HepG2 (cell line): ENCODE measurements around the gene NAT9. TPM values are rescaled to one million over a fixed set of nuclear protein-coding genes. Genes with fewer than 3 reads are reported as not detected.

Source experiments
- ATAC-seq: fragments of 200-7000 bp; cut with Tn5 transposase; 3 replicates; pipeline ENCODE4 v1.9.1; 2020; ENCODE audit warnings: mild to moderate bottlenecking, moderate library complexity
- BruUV-seq: library from RNA; stranded (reverse); fragments of 400-500 nt; replicated peaks from 2 replicates; lab custom pipeline; 2021; lab: Mats Ljungman, UMichigan
- CTCF ChIA-PET: fragments of 300-600 bp; formaldehyde crosslinking; extraction: SDS; loops from one replicate; lab custom pipeline; 2021; ENCODE audit warnings: low total read pairs, inconsistent platforms, low intra/inter-chr PET ratio; lab: Yijun Ruan, JAX
- POLR2A ChIA-PET: fragments of 350-600 bp; sonication (Branson Sonifier 250); formaldehyde crosslinking; loops from one replicate; lab custom pipeline; 2020; ENCODE audit warnings: antibody characterized with exemption, inconsistent platforms; lab: Yijun Ruan, JAX
- DNase-seq: peaks from one replicate; pipeline ENCODE4 v3.0.0-alpha.2; 2015; ENCODE audit warnings: low spot score
- FAIRE-seq: peaks from 3 replicates; lab custom pipeline; 2011; peaks lifted over from hg19 to GRCh38; lab: Jason Lieb, UNC
- H2AFZ ChIP-seq: one replicate; pipeline ENCODE4 v1.6.1; 2011; ENCODE audit warnings: low read length, inconsistent platforms
- H3K27ac ChIP-seq: fragments of 300-600 bp; 3 replicates; pipeline ENCODE4 v1.8.0; 2011; ENCODE audit warnings: mixed run types, mild to moderate bottlenecking, mixed read lengths, low read length, inconsistent platforms; ENCODE audit not compliant: insufficient read depth; ENCODE audit errors: extremely low read length
- H3K27me3 ChIP-seq, 2 experiments: fragments of 200-600 bp in 1 of 2; 2 replicates in 1 of 2; 3 replicates in 1 of 2; pipeline versions ENCODE4 v1.6.0 to v1.8.0; 2011; ENCODE audit warnings: low read length in 2 of 2, mild to moderate bottlenecking in 2 of 2, moderate library complexity in 2 of 2, inconsistent platforms in 1 of 2; ENCODE audit not compliant: insufficient read depth in 2 of 2, control insufficient read depth in 1 of 2
- H3K36me3 ChIP-seq, 2 experiments: fragments of 200-600 bp in 1 of 2; replicated peaks in 1 of 2; 2 replicates in 1 of 2; 3 replicates in 1 of 2; pipeline versions ENCODE4 v1.5.1 to v1.8.0; 2011; ENCODE audit warnings: low read length in 2 of 2, inconsistent platforms in 1 of 2; ENCODE audit not compliant: insufficient read depth in 2 of 2, control insufficient read depth in 1 of 2
- H3K4me1 ChIP-seq: 2 replicates; pipeline ENCODE4 v1.5.1; 2012; ENCODE audit warnings: low read length, inconsistent platforms; ENCODE audit not compliant: insufficient read depth
- H3K4me2 ChIP-seq: 2 replicates; pipeline ENCODE4 v1.6.0; 2011; ENCODE audit warnings: low read depth, low read length, inconsistent platforms
- H3K4me3 ChIP-seq, 3 experiments: fragments of 200-600 bp in 1 of 3; sonication (generic), shearing (Covaris generic) in 1 of 3; replicated peaks in 1 of 3; 2 replicates each; pipeline ENCODE4 v1.5.1; 2011 to 2016; ENCODE audit warnings: low read length in 3 of 3, inconsistent platforms in 2 of 3, low read depth in 2 of 3, mild to moderate bottlenecking in 2 of 3, control low read depth in 1 of 3, mixed read lengths in 1 of 3; ENCODE audit not compliant: insufficient read depth in 1 of 3
- H3K79me2 ChIP-seq: one replicate; pipeline ENCODE4 v1.6.1; 2011; ENCODE audit warnings: low read length, inconsistent platforms; ENCODE audit not compliant: insufficient read depth
- H3K9ac ChIP-seq: 2 replicates; pipeline ENCODE4 v1.6.0; 2011; ENCODE audit warnings: mild to moderate bottlenecking, low read depth, low read length, inconsistent platforms; ENCODE audit not compliant: insufficient read depth
- H3K9me3 ChIP-seq: 2 replicates; pipeline ENCODE4 v1.5.1; 2012; ENCODE audit warnings: mild to moderate bottlenecking, low read length
- H4K20me1 ChIP-seq: 2 replicates; pipeline ENCODE4 v1.6.0; 2011; ENCODE audit warnings: inconsistent platforms, mild to moderate bottlenecking, low read length, moderate library complexity; ENCODE audit not compliant: insufficient read depth
- CCDC6 ChIP-seq: sonication (generic); formaldehyde crosslinking; IDR thresholded peaks from 2 replicates; pipeline ENCODE4 v1.8.1; 2022; ENCODE audit warnings: mild to moderate bottlenecking, missing genetic modification reagents, moderate library complexity
- ERF ChIP-seq: IDR thresholded peaks from 2 replicates; pipeline ENCODE4 v1.6.1; 2018; ENCODE audit warnings: missing biosample characterization, missing genetic modification reagents
- HDAC2 ChIP-seq: sonication (generic); formaldehyde crosslinking; IDR thresholded peaks from 2 replicates; pipeline ENCODE4 v1.4.0; 2020; ENCODE audit warnings: missing genetic modification reagents
- SETDB1 ChIP-seq: sonication (generic); formaldehyde crosslinking; IDR thresholded peaks from 2 replicates; pipeline ENCODE4 v1.5.1; 2020; ENCODE audit warnings: missing genetic modification reagents, mild to moderate bottlenecking, borderline replicate concordance
- ZBTB43 ChIP-seq: sonication (generic); formaldehyde crosslinking; conservative IDR thresholded peaks from 2 replicates; pipeline ENCODE4 v1.4.0; 2020; ENCODE audit warnings: missing genetic modification reagents
- ZNF335 ChIP-seq: sonication (generic); formaldehyde crosslinking; IDR thresholded peaks from 2 replicates; pipeline ENCODE4 v1.4.0; 2020; ENCODE audit warnings: missing genetic modification reagents
- ZNF354B ChIP-seq: sonication (generic); formaldehyde crosslinking; IDR thresholded peaks from 2 replicates; pipeline ENCODE4 v1.8.0; 2022; ENCODE audit warnings: mild to moderate bottlenecking, missing genetic modification reagents
- ZNF530 ChIP-seq: sonication (generic); formaldehyde crosslinking; IDR thresholded peaks from 2 replicates; pipeline ENCODE4 v1.5.0; 2020; ENCODE audit warnings: low read depth, mild to moderate bottlenecking, missing genetic modification reagents
- ZNF644 ChIP-seq: IDR thresholded peaks from 2 replicates; pipeline ENCODE4 v1.6.1; 2016; ENCODE audit warnings: low read depth
- ZNF776 ChIP-seq: sonication (generic); formaldehyde crosslinking; IDR thresholded peaks from 2 replicates; pipeline ENCODE4 v1.4.0; 2020; ENCODE audit warnings: mild to moderate bottlenecking, missing genetic modification reagents
- WGBS: methylation state at CpG from one replicate; pipeline ENCODE4 v1.1.6; 2017; ENCODE audit warnings: low lambda C conversion rate; 5-methylcytosine and 5-hydroxymethylcytosine counted together
- in situ Hi-C: cut with HindIII; loops from 2 replicates; pipeline ENCODE4 v1.10.0; 2017; ENCODE audit warnings: low pct_unique_long_range_greater_than_20kb; ENCODE audit not compliant: extremely low pct_ligation_motif_present
- intact Hi-C: fragments of 100-400 bp; cut with micrococcal nuclease; formaldehyde crosslinking; loops from one replicate; pipeline ENCODE4 v1.10.0; 2022; ENCODE audit not compliant: unreplicated experiment
- polyA plus RNA-seq, 8 experiments: library from polyadenylated mRNA; depleted of rRNA in 3 of 8; stranded (reverse) in 7 of 8; unstranded in 1 of 8; fragments of >200 nt; fragmentation: Illumina TruSeq in 4 of 8; extraction: Trizol in 4 of 8; gene quantifications; 2 replicates each; pipeline versions ENCODE4 v1.2.1 to v1.2.3, GENCODE V29; 2011 to 2016; ENCODE audit warnings: low read depth in 4 of 8, missing spikeins in 1 of 8, mixed read lengths in 1 of 8; ENCODE audit not compliant: insufficient read depth in 1 of 8
- total RNA-seq, 5 experiments: library from RNA; depleted of rRNA; stranded (reverse); fragments of >200 nt; fragmentation: Illumina TruSeq; extraction: Trizol; gene quantifications; 2 replicates each; pipeline ENCODE4 v1.2.3, GENCODE V29; 2016; ENCODE audit warnings: low read depth in 1 of 5
- TF ChIP-seq, protein P1 (sequence below): sonication (generic); formaldehyde crosslinking; IDR thresholded peaks from 2 replicates; pipeline ENCODE4 v1.4.0; 2020; ENCODE audit warnings: missing genetic modification reagents, low read depth, mild to moderate bottlenecking, borderline replicate concordance
- TF ChIP-seq, protein P2 (sequence below): sonication (generic); formaldehyde crosslinking; IDR thresholded peaks from 2 replicates; pipeline ENCODE4 v1.5.0; 2020; ENCODE audit warnings: mild to moderate bottlenecking, missing genetic modification reagents

The NAT9 gene
- total and polyA plus RNA-seq, 2 of the 13 experiments (the other 11 are each of a cell fraction or from before 2014, with no cell fraction given), result 39.7 to 44.2 TPM

GRCh38 chr17:74796866-74797265 is 20.7 kb upstream of the NAT9 start:
- H3K4me1 ChIP-seq, result peaks cover 9% of the 10 kb centered on the region; the same call in 1 of the 2 replicates
- H3K9ac ChIP-seq, result no peak overlapping the region
- no peaks in the 10 kb centered on the region for H3K79me2 ChIP-seq
- no peak overlapping the region for H2AFZ ChIP-seq
- H3K27me3 ChIP-seq, result no peaks in the 10 kb centered on the region
- no peak overlapping the region for H3K4me3 ChIP-seq
- in situ Hi-C loops, result no loop called here
- H3K4me2 ChIP-seq, result no peak overlapping the region
- ATAC-seq, result no peak
- no peaks in the 10 kb centered on the region for H3K9me3 ChIP-seq
- no peaks in the 10 kb centered on the region for H4K20me1 ChIP-seq
- TF ChIP-seq ZNF644 (CRISPR knock-in tag) (no peak), ZNF335 (CRISPR knock-in tag) (no peak), CCDC6 (CRISPR knock-in tag) (no peak), ERF (no peak), SETDB1 (CRISPR knock-in tag) (no peak), ZNF776 (CRISPR knock-in tag) (no peak), HDAC2 (no peak), ZBTB43 (no peak), ZNF530 (no peak), ZNF354B (no peak)
- TF ChIP-seq, protein P1, sequence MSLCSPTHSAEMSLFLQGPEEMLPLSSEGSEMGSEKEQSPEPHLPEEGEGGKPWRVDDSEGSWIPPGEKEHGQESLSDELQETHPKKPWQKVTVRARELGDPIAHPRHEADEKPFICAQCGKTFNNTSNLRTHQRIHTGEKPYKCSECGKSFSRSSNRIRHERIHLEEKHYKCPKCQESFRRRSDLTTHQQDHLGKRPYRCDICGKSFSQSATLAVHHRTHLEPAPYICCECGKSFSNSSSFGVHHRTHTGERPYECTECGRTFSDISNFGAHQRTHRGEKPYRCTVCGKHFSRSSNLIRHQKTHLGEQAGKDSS, result no peak
- TF ChIP-seq, protein P2, sequence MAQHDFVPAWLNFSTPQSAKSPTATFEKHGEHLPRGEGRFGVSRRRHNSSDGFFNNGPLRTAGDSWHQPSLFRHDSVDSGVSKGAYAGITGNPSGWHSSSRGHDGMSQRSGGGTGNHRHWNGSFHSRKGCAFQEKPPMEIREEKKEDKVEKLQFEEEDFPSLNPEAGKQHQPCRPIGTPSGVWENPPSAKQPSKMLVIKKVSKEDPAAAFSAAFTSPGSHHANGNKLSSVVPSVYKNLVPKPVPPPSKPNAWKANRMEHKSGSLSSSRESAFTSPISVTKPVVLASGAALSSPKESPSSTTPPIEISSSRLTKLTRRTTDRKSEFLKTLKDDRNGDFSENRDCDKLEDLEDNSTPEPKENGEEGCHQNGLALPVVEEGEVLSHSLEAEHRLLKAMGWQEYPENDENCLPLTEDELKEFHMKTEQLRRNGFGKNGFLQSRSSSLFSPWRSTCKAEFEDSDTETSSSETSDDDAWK (CRISPR knock-in tag), result no peak
- TF ChIP-seq, all 625 proteins: peak for 0
- no peak for FAIRE-seq
- no TSS peak for BruUV-seq
- DNase-seq, result no peak
- intact Hi-C loops, result no loop called here
- CTCF ChIA-PET, result no interaction called here
- Histone ChIP-seq H3K27ac (no peak overlapping the region), H3K36me3 (peaks cover 23 to 28% of the 10 kb centered on the region in 2 experiments)
- POLR2A ChIA-PET, result no interaction called here
- 93% methylated on average over 6 of the region's 6 CpGs for WGBS
